ENCODE data around the gene C19orf85. TPM values are rescaled to one million over a fixed set of nuclear protein-coding genes. Genes with fewer than 3 reads are reported as not detected.

C19orf85 gene
- total and polyA plus RNA-seq, 12 donors: not detected

- 69 to 90% (median 78%) methylated on average over 4 of the region's 4 CpGs for WGBS, 4 donors
- Histone ChIP-seq H3K9me3 (replicated peaks in 1 of 3) (no peaks in the 10 kb centered on the region), H3K36me3 (replicated peaks in 1 of 2) (no peaks in the 10 kb centered on the region), H3K4me1 (replicated peaks in 1 of 2) (no peaks in the 10 kb centered on the region), H3K4me3 (no peak overlapping the region), H3K27me3 (peaks cover 40% of the 10 kb centered on the region), H3K27ac (no peak overlapping the region)
- TF ChIP-seq POLR2A (IDR thresholded peaks at IDR 0.05) (no peak), CTCF (IDR thresholded peaks at IDR 0.05) (no peak)
- DNase-seq: no peak
- intact Hi-C loops (cut with DNase I): no loop called here
These were observed 30.1 kb downstream of the C19orf85 start for GRCh38 chr19:55434356-55434919.

GRCh38 chr19:55433292-55433691 is 31.3 kb downstream of the C19orf85 start:
- DNase-seq: no peak

GRCh38 chr19:55432241-55432959 is 32.2 kb downstream of the C19orf85 start:
- 82 to 92% (median 87%) methylated on average over 10 to 14 of the region's 14 CpGs for WGBS, 4 donors
- TF ChIP-seq CTCF (IDR thresholded peaks at IDR 0.05) (no peak), POLR2A (IDR thresholded peaks at IDR 0.05) (no peak)
- no peak overlapping the region for H3K27ac ChIP-seq
- H3K4me3 ChIP-seq: no peak overlapping the region
- H3K4me1 ChIP-seq (replicated peaks in 1 of 2): no peaks in the 10 kb centered on the region
- H3K27me3 ChIP-seq: peaks cover 31% of the 10 kb centered on the region
- DNase-seq: no peak
- intact Hi-C loops (cut with DNase I): no loop called here
- H3K9me3 ChIP-seq (replicated peaks in 1 of 3): no peaks in the 10 kb centered on the region
- no peaks in the 10 kb centered on the region for H3K36me3 ChIP-seq (replicated peaks in 1 of 2)

More at GRCh38 chr19:55433292-55433691, 31.3 kb downstream of the C19orf85 start:
- no peak for TF ChIP-seq POLR2A (IDR thresholded peaks at IDR 0.05)
- no peak for TF ChIP-seq CTCF (IDR thresholded peaks at IDR 0.05)
- 11 to 20% (median 15%) methylated on average over 1 to 48 of the region's 48 CpGs; no CpG with 5 or more reads in 1 of the 4 donors for WGBS, 4 donors
- Histone ChIP-seq H3K27ac (no peak overlapping the region), H3K36me3 (replicated peaks in 1 of 2) (no peaks in the 10 kb centered on the region), H3K27me3 (peaks cover 31% of the 10 kb centered on the region), H3K4me3 (no peak overlapping the region), H3K4me1 (replicated peaks in 1 of 2) (no peaks in the 10 kb centered on the region), H3K9me3 (replicated peaks in 1 of 3) (no peaks in the 10 kb centered on the region)
- intact Hi-C loops (cut with DNase I): no loop called here

- Histone ChIP-seq H3K27me3 (peaks cover 31% of the 10 kb centered on the region), H3K36me3 (replicated peaks in 1 of 2) (no peaks in the 10 kb centered on the region), H3K9me3 (replicated peaks in 1 of 3) (no peaks in the 10 kb centered on the region), H3K27ac (no peak overlapping the region), H3K4me3 (no peak overlapping the region), H3K4me1 (replicated peaks in 1 of 2) (no peaks in the 10 kb centered on the region)
- DNase-seq: no peak
- TF ChIP-seq POLR2A (IDR thresholded peaks at IDR 0.05): no peak
- whole genome bisulfite sequencing, 4 donors: 89 to 100% (median 95%) methylated on average over 1 of the region's 1 CpG
- intact Hi-C loops (cut with DNase I): no loop called here
These were observed 33.4 kb downstream of the C19orf85 start for GRCh38 chr19:55431183-55431582.

Measured in adrenal gland (tissue), 12 donors.